Measurements from ENCODE around the gene IL21R.

- no peak for TF ChIP-seq GATA3 (IDR thresholded peaks at IDR 0.05; ENCODE audit: low read depth, low read length)
- TF ChIP-seq GATA2 (IDR thresholded peaks at IDR 0.05; ENCODE audit: low read depth, low read length), result no peak
Observed at GRCh38 chr16:27405546-27406451, 3.8 kb downstream of the IL21R start.
